ENCODE results near the gene PAQR8.

GRCh38 chr6:52314752-52315151, 47.2 kb upstream of the PAQR8 start:
- TF ChIP-seq CTCF (conservative IDR thresholded peaks at IDR 0.05 in 1 of 2, IDR thresholded peaks at IDR 0.05 in 1 of 2; ENCODE audit: extremely low read depth in 1 of 2, insufficient read depth in 1 of 2, low read depth in 1 of 2, low read length in 2 of 2) (no peak), EZH2 (IDR thresholded peaks at IDR 0.05; ENCODE audit: borderline replicate concordance, low read length) (no peak)
